ENCODE data around the gene PNMA8B. TPM values are rescaled to one million over a fixed set of nuclear protein-coding genes. Genes with fewer than 3 reads are reported as not detected.
"Not testable (repeated sequence)": the region's sequence is repeated elsewhere in the genome, so short reads cannot be mapped to it uniquely, and the experiment has no call there.

Gene PNMA8B
- polyA plus RNA-seq, 1 donor from 2014 or later, result 10.1 TPM

GRCh38 chr19:46529622-46530451 is 34.2 kb upstream of the PNMA8B start:
- Histone ChIP-seq H3F3A (ENCODE audit: insufficient read depth, low read length, poor library complexity, severe bottlenecking) (no peaks in the 10 kb centered on the region), H2AFZ (ENCODE audit: low read depth, low read length) (peak overlapping the region; percentile 49), H3K27me3 (ENCODE audit: insufficient read depth, low read depth, low read length) (no peaks in the 10 kb centered on the region), H3K9me3 (ENCODE audit: low read length) (no peaks in the 10 kb centered on the region), H3K4me2 (ENCODE audit: low read length) (no peak overlapping the region), H3K9ac (ENCODE audit: low read length) (peak overlapping the region; percentile 58), H3K9me2 (ENCODE audit: insufficient read depth, low read length) (no peaks in the 10 kb centered on the region), H4K20me1 (ENCODE audit: insufficient read depth) (no peaks in the 10 kb centered on the region), H3K4me3 (ENCODE audit: low read length) (no peak overlapping the region), H3K79me2 (replicated peaks; ENCODE audit: insufficient read depth, low read length) (no peaks in the 10 kb centered on the region), H3K36me3 (ENCODE audit: insufficient read depth, low read length) (no peaks in the 10 kb centered on the region), H3K27ac (ENCODE audit: low read length) (no peak overlapping the region)
- TF ChIP-seq SMC3 (conservative IDR thresholded peaks at IDR 0.05; ENCODE audit: poor library complexity) (peak; percentile 96), EP300 (conservative IDR thresholded peaks at IDR 0.05; ENCODE audit: poor library complexity, severe bottlenecking) (peak; percentile 15), EZH2 (IDR thresholded peaks at IDR 0.05; ENCODE audit: borderline replicate concordance, insufficient read depth, low read length, poor library complexity, severe bottlenecking) (no peak), RAD21 (conservative IDR thresholded peaks at IDR 0.05) (peak; percentile 97), CTCF (IDR thresholded peaks at IDR 0.05; ENCODE audit: poor library complexity, severe bottlenecking) (peak; percentile 98)

GRCh38 chr19:46528601-46529590 is 33.2 kb upstream of the PNMA8B start:
- Histone ChIP-seq H3K27me3 (ENCODE audit: insufficient read depth, low read depth, low read length) (no peaks in the 10 kb centered on the region), H2AFZ (ENCODE audit: low read depth, low read length) (peak overlapping the region; percentile 49), H3K9ac (ENCODE audit: low read length) (peak overlapping the region; percentile 58), H3K36me3 (ENCODE audit: insufficient read depth, low read length) (no peaks in the 10 kb centered on the region), H3K9me2 (ENCODE audit: insufficient read depth, low read length) (no peaks in the 10 kb centered on the region), H3K9me3 (ENCODE audit: low read length) (no peaks in the 10 kb centered on the region), H3K27ac (ENCODE audit: low read length) (no peak overlapping the region), H3K4me2 (ENCODE audit: low read length) (no peak overlapping the region), H3F3A (ENCODE audit: insufficient read depth, low read length, poor library complexity, severe bottlenecking) (no peaks in the 10 kb centered on the region), H3K4me3 (ENCODE audit: low read length) (no peak overlapping the region), H4K20me1 (ENCODE audit: insufficient read depth) (no peaks in the 10 kb centered on the region), H3K79me2 (replicated peaks; ENCODE audit: insufficient read depth, low read length) (no peaks in the 10 kb centered on the region)
- no peak for TF ChIP-seq POLR2AphosphoS5 (IDR thresholded peaks at IDR 0.05)

GRCh38 chr19:46526801-46527200 is 31.1 kb upstream of the PNMA8B start:
- H4K20me1 ChIP-seq (ENCODE audit: insufficient read depth); H3K27ac ChIP-seq (ENCODE audit: low read length); H3K36me3 ChIP-seq (ENCODE audit: insufficient read depth, low read length); H3K9me2 ChIP-seq (ENCODE audit: insufficient read depth, low read length); H3K9ac ChIP-seq (ENCODE audit: low read length); H3K4me2 ChIP-seq (ENCODE audit: low read length); H3K79me2 ChIP-seq (replicated peaks; ENCODE audit: insufficient read depth, low read length); H3F3A ChIP-seq (ENCODE audit: insufficient read depth, low read length, poor library complexity, severe bottlenecking); H3K4me3 ChIP-seq (ENCODE audit: low read length); H2AFZ ChIP-seq (ENCODE audit: low read depth, low read length); H3K27me3 ChIP-seq (ENCODE audit: insufficient read depth, low read depth, low read length); H3K9me3 ChIP-seq (ENCODE audit: low read length): not testable (repeated sequence)

Data from neural cell (in vitro differentiated cells).